Fibroblast of skin of right biceps (primary cell): ENCODE measurements around the gene MYADM.

Experiments used
- DNase-seq: peaks from one replicate; pipeline ENCODE4 v3.0.0-alpha.2; 2013

MYADM gene

GRCh38 chr19:53917356-53917755 is 49.7 kb downstream of the MYADM start:
- DNase-seq: no peak
